ENCODE data around the gene SLC6A5.

SLC6A5 gene

GRCh38 chr11:20621679-20622078, 22.3 kb downstream of the SLC6A5 start:
- DNase-seq (ENCODE audit: low spot score): no peak

- DNase-seq (ENCODE audit: low spot score): no peak
These were observed 23.8 kb downstream of the SLC6A5 start for GRCh38 chr11:20623252-20623651.

DNA sequence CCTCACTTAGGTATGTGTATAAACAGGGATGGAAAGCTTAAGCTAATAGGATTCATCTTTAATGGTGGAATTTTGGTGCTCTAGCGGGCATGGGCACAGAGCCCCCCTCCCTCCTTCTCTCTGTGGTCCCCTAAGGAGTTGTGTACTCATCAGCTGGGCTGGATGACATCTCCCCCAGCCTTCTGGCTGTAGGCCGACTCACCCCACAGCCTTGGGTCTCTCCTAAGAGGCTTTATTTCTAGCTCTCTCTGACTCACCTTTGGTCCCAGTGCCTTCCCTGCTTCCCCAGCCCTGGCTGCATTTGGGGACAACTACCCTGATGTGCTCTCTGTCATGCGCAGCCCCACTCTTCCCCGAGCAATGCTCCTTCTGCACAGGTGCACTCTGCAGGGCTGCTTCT, 26.9 kb downstream of the SLC6A5 start:
- no peak for DNase-seq (ENCODE audit: low spot score)

DNA sequence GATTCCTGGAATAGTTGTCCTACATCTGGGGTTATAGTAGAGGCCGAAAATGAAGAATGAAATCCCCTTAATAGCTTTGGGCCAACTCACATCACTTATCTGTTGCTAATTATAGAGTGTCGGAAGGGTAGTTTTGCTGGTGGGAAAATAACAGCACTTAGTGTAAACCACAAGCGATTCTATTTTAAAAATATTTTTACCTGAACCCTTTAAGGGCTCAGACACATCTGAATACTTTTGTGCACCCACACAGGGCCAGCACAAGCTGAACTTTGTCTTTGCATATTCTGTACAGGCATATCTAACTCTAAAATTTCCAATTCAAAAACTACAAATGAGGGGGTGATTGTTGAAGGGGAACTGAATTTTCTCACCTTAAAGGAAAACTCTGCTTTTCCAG, 27.6 kb downstream of the SLC6A5 start:
- no peak for DNase-seq (ENCODE audit: low spot score)

DNA sequence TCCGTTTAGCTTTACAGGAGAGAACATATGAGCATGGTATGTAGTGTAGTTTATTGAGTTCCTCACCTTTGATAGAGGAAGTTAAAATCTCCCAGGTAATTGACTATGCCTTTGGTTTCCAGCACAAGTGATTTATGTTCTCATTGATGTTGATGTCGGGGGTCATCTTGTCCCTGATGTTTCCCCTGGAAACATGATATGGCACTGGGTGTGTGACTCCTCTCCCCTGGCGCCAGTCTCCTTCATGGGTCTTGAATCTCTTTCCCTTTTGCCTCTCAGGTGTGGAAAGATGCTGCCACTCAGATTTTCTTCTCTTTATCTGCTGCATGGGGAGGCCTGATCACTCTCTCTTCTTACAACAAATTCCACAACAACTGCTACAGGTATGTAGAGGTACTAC, 28.3 kb downstream of the SLC6A5 start:
- DNase-seq (ENCODE audit: low spot score): no peak

GRCh38 chr11:20631519-20632168, 32.2 kb downstream of the SLC6A5 start:
- no peak for DNase-seq (ENCODE audit: low spot score)

- DNase-seq (ENCODE audit: low spot score): no peak
These were observed 32.7 kb downstream of the SLC6A5 start for GRCh38 chr11:20632169-20632532.

- DNase-seq (ENCODE audit: low spot score): no peak
These were observed 34.6 kb downstream of the SLC6A5 start for GRCh38 chr11:20634044-20634443.

DNA sequence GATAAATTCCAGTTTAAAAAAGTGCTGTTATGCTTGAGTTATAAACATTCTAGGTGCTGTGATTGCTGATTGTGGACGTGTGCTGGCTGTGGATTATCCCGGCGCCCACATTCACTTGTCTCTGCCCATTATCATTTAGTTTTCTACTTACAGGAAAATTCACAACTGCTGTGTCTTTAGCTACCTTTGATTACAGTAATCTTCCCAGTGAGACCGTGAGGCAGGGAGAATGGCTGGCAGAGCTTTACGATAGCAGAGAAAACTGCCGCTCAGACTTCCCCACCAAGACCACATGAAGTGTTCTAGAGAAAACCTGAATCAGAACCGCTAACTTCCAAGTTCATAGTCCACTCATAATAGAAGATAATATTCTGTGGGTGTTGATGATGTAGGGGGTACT, 35.4 kb downstream of the SLC6A5 start:
- DNase-seq (ENCODE audit: low spot score): no peak

GRCh38 chr11:20638074-20638473, 38.7 kb downstream of the SLC6A5 start:
- DNase-seq (ENCODE audit: low spot score): no peak

DNA sequence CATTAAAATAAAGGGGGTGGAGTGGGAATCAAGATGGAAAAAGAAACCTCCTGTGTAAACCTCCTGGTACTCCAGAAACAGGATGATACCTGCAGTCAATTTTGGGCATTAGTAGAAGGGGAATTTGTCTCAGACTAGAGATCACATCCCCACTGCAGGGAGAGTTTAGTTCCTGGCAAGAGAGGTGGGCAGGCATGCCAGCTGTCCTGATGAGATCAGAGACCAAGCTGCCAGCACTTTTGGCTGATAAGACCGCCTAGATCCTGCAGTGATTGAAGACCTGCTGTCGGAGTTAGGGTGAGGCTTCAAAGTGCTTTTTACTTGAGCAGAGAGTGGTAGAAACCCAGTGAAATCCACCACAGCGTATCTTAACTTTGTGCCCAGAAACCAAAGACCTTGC, 40.3 kb downstream of the SLC6A5 start:
- DNase-seq (ENCODE audit: low spot score): no peak

DNA sequence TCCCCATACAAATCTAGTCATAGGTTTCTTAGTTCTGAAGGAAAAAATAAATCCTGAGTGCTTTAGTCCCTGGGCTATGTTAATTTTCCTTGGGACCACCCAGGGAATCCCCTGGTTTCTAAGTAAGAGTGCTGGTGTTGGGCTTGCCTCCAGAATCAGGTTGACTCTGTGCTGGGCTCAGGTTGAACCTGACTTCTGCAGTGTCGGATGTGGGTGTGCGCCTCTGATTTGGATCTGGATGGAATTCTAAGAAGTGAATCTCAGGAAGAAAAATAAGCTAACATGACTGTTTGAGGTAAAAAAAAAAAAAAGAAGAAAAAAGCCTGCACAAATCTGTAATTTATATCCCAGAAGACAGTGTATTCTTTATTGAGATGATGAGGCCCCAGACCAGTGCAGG, 41.0 kb downstream of the SLC6A5 start:
- no peak for DNase-seq (ENCODE audit: low spot score)

- no peak for DNase-seq (ENCODE audit: low spot score)
These were observed 45.0 kb downstream of the SLC6A5 start for GRCh38 chr11:20644360-20644759.

DNA sequence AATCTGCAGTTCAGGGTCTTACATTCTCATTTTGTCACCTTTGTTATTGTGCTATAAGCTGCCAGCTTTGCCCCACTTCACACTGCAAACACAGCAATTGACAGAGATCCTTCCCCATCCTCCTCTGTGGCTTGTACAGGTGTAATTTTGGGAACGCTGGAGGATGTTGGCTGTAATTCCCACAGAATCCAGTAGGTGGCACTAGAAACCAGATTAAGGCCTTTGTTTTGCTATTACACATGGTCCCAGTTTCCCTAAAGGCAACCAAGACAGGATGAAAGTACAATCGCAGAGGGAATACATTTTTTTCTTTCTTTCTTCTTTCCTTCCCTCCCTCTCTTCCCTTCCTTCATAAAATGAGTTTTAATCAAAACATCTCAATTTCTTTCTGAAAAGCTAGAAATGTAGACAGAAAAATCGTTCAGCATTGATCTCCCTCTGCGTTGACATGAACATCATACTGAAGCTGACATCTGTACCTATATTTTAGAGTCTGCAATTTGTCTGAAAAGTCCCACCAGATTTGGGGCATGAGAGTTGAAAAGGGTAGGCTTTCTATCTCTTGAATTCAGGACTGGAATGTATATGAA, 48.7 kb downstream of the SLC6A5 start:
- peak; percentile 71 for DNase-seq (ENCODE audit: low spot score)

DNA sequence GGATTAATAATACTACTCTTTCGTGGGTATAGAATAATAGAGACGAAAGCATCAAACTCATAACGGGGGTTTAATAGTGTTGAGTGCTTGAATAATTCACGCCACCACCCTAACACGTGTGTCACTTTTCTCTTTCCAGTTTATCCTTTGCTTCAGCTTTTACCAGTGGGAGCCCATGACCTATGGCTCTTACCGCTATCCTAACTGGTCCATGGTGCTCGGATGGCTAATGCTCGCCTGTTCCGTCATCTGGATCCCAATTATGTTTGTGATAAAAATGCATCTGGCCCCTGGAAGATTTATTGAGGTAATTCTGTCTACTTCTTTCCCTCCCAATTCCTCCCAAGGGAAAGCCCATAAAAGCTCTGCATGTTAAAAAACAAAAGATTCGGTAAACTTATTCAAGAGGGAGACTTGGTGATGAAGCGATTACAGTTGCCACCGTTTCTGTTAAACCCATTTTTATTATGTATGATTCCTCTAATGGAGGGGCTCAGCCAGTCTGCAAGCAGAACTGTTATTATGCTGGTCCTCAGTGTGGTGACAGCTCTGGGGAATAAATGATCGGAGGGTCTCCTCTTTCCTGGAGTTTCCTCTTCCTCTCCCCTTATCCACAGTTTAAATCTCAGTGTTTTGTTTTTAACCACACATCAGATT, 52.9 kb downstream of the SLC6A5 start:
- DNase-seq (ENCODE audit: low spot score): no peak

GRCh38 chr11:20654038-20654437, 54.6 kb downstream of the SLC6A5 start:
- DNase-seq (ENCODE audit: low spot score): no peak

DNA sequence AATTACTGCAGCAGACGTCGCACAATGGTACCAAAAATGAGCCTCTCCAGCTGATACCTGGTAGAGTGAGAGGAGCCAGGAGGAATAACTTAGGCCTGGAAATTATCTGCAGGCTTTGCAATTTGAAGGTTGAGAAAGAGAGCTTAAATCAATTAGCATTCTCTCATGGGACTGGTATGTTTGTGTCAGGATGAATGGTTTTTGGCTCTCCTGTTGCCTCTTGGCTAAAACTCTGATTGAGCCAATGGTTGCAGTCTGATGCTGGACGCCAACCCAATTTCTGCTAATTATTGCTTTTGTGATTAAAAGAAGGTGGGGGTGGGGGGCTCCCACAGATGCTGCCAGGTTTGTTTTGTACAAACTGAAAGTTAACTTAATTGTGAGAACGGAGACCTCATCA, 57.5 kb downstream of the SLC6A5 start:
- no peak for DNase-seq (ENCODE audit: low spot score)

GRCh38 chr11:20658135-20658534, 58.7 kb downstream of the SLC6A5 start:
- no peak for DNase-seq (ENCODE audit: low spot score)

DNA sequence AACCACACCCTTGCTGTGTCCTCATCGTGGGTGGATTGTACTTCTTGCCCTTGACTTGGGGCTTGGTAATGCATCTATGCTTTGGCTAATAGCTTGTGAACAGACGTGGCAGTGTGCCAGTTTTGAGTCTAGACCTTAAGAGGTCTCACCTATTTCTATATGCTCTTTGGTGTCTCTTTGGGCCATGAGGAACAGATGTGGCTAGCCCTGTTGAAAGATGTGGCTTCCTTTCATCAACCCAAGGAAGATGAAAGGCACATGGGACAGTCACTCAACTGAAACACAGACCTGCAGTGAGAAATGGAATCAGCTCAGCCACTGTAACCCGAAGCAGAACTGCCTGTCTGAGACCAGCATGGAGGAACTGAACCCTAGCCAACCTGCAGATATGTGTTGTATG, 62.0 kb downstream of the SLC6A5 start:
- DNase-seq (ENCODE audit: low spot score): no peak

DNA sequence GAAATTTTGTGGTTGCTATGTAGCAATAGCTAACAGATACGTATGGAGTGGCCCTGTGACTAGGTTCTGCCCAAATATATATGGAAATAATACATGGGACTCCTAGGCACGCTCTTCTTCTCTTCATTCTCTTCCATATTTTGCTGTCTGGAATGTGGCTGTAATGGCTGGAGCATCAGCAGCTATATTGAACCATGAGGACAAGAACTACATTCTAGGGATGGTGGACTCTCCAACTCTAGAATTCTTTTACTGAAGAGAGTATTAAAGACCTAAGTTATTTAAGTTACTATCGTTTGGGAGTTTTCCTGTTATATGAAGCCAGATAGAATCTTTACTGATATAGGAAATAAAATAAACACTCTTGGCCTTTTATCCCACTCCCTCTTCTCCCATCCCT, 62.4 kb downstream of the SLC6A5 start:
- no peak for DNase-seq (ENCODE audit: low spot score)

DNA sequence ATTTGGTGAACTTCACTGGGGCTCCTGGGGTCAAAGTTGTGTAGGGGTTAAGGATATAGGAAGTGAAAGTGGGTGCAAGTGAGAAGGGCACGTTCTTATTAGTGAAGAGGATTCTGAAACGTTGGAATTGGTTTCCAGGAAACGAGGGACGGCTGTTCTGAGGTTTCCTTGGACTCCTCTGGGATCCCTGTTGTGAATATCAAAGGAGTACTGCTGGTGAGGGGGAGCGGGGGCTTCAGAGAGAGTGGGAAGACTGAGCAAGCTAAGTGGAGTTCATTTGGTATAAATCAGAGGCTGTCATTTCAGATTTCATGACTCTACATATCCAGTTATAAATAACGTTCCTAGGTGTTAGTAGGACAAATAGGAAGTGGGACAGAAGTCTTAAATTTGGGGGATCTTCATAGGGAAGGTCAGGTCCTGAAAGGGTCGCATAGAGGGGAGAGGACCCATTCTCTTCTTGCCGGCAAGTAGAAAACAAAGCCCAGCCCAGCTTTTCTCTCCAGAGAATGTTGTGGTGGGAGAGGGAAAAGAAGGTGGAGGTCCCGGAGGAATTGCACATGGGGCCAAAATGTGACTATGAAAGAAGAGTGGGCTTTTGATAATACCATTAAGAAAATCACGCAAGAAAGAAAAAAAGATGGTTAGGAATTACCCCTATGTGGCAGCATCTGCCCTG, 68.9 kb downstream of the SLC6A5 start:
- no peak for DNase-seq (ENCODE audit: low spot score)

GRCh38 chr11:20668844-20669819, 69.7 kb downstream of the SLC6A5 start, which contains the start of gene NELL1:
TSS of gene NELL1 (plus strand) at chr11:20669586.
- peak; percentile 19 for DNase-seq (ENCODE audit: low spot score)
